IPS-NIHi7 (cell line): Measurements from ENCODE around the gene VN1R5.

Experiments
- DNase-seq: peaks from one replicate; pipeline ENCODE4 v3.0.0; 2012; ENCODE audit warnings: mixed read lengths; ENCODE audit errors: extremely low spot score

The VN1R5 gene

GRCh38 chr1:247300491-247301175 is 44.8 kb downstream of the VN1R5 start:
- no peak for DNase-seq

- no peak for DNase-seq
These were observed 45.3 kb downstream of the VN1R5 start for GRCh38 chr1:247301176-247301540.

- no peak for DNase-seq
These were observed 47.3 kb downstream of the VN1R5 start for GRCh38 chr1:247303216-247303615.

- DNase-seq, result no peak
These were observed 48.2 kb downstream of the VN1R5 start for GRCh38 chr1:247304031-247304430.
